ENCODE data around the gene CYP24A1. TPM values are rescaled to one million over a fixed set of nuclear protein-coding genes. Genes with fewer than 3 reads are reported as not detected.

Gene CYP24A1
- total and polyA plus RNA-seq, 2 donors (not counting 1 experiment from before 2014, with no cell fraction given), result not detected

DNA sequence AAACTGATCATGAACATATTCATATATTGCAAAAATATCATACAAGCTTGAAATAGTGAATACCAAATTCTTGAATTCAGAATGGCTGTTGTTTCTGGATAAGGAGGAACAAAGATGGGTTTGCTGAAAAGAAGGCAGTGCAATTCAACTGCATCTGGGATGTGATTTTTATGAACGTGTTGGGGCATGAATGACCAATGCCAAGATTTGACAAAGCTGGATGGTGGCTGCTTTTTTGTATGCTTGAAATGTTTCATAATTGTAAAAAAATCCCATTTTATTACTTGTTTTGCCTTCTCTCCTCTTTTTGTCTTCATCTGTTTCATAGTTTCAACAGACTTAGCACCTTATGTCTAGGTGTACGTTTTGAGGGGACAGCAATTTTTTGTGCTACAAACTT is 66.6 kb downstream of the CYP24A1 start:
- Histone ChIP-seq H3K27ac (ENCODE audit: low read length in 2 of 2) (no peak overlapping the region), H2AFZ (ENCODE audit: insufficient read depth, low read depth, low read length, poor library complexity, severe bottlenecking) (no peak overlapping the region)
- no peak for ATAC-seq (ENCODE audit: low read depth)

DNA sequence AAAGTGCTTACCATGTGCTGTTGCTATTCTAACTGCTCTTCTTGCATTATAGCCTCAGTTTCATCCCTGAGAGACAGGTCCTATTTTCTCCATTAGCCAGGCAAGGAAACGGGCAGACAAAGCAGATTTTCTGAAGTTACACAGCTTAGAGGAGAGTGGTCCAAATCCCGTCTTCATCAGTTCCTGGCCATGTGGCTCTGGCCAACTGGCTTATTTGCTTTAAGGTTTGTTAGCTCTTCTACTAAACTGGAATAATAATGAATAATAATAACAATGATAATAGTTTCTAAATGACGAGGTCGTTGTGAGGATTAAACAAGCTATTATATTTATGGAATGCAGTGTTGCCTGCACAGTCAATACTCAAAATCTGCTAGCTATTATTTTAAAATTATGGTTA is 67.6 kb downstream of the CYP24A1 start:
- Histone ChIP-seq H3K27ac (ENCODE audit: low read length in 2 of 2) (no peak overlapping the region), H3K27me3 (replicated peaks in 1 of 4; ENCODE audit: control extremely low read depth in 1 of 4, control insufficient read depth in 3 of 4, insufficient read depth in 4 of 4, low read length in 3 of 4) (peaks cover 0 to 6% (median 0%) of the 10 kb centered on the region in 4 experiments), H3K36me3 (replicated peaks in 1 of 2; ENCODE audit: control extremely low read depth in 1 of 2, control insufficient read depth in 1 of 2, extremely low read depth in 1 of 2, insufficient read depth in 2 of 2, low read length in 1 of 2) (no peaks in the 10 kb centered on the region), H2AFZ (ENCODE audit: insufficient read depth, low read depth, low read length, poor library complexity, severe bottlenecking) (no peak overlapping the region), H3K9ac (ENCODE audit: low read length) (no peak overlapping the region), H4K20me1 (ENCODE audit: control insufficient read depth, insufficient read depth, low read length, poor library complexity, severe bottlenecking) (no peaks in the 10 kb centered on the region), H3K4me1 (ENCODE audit: control insufficient read depth in 2 of 2, insufficient read depth in 2 of 2, low read length in 2 of 2) (no peaks in the 10 kb centered on the region), H3K79me2 (ENCODE audit: control insufficient read depth, insufficient read depth, low read length) (no peaks in the 10 kb centered on the region), H3K4me3 (ENCODE audit: control extremely low read depth in 1 of 5, extremely low read depth in 1 of 5, insufficient read depth in 1 of 5, low read depth in 2 of 5, low read length in 4 of 5) (no peak overlapping the region), H3K9me3 (ENCODE audit: control extremely low read depth in 1 of 3, control insufficient read depth in 2 of 3, insufficient read depth in 1 of 3, low read length in 2 of 3) (peaks cover 0 to 1% (median 0%) of the 10 kb centered on the region in 3 donors), H3K4me2 (replicated peaks; ENCODE audit: low read depth, low read length, poor library complexity, severe bottlenecking) (no peak overlapping the region)
- Mint-ChIP-seq H3K27me3 (peaks cover 25% of the 10 kb centered on the region), H3K4me3 (no peak overlapping the region), H3K4me1 (peaks cover 1% of the 10 kb centered on the region), H3K9me3 (ENCODE audit: insufficient read depth) (no peaks in the 10 kb centered on the region), H3K27ac (no peak overlapping the region)
- intact Hi-C loops (cut with micrococcal nuclease), result no loop called here
- ChIA-PET CTCF (interaction anchor here (0.6 to 2.2 kb wide), 7 partner anchors 9 to 93 kb away, joined by 3 to 5 read pairs (median 3); no protein-coding TSS in a partner anchor), POLR2A (no interaction called here)
- TF ChIP-seq EZH2 (IDR thresholded peaks at IDR 0.05; ENCODE audit: borderline replicate concordance, insufficient read depth, low read depth, low read length, poor library complexity, severe bottlenecking), result no peak
- no peak for DNase-seq
- WGBS (ENCODE audit: insufficient coverage), result no CpG with 5 or more reads among the region's 4 CpGs
- no peak for ATAC-seq (ENCODE audit: low read depth)

More for the DNA sequence above, 66.6 kb downstream of the CYP24A1 start:
- H3K4me1 Mint-ChIP-seq, result peaks cover 1% of the 10 kb centered on the region
- H3K27me3 Mint-ChIP-seq, result peaks cover 30% of the 10 kb centered on the region
- ChIA-PET POLR2A (no interaction called here), CTCF (interaction anchor here (1.4 to 2.2 kb wide), 3 partner anchors 10 to 30 kb away, joined by 3 to 5 read pairs (median 4); no protein-coding TSS in a partner anchor)
- intact Hi-C loops (cut with micrococcal nuclease), result no loop called here
- whole genome bisulfite sequencing (ENCODE audit: insufficient coverage), result 80% methylated on average over 1 of the region's 2 CpGs
- no peak overlapping the region for H3K9ac ChIP-seq (ENCODE audit: low read length)
- no peak overlapping the region for H3K4me2 ChIP-seq (replicated peaks; ENCODE audit: low read depth, low read length, poor library complexity, severe bottlenecking)
- peaks cover 0 to 4% (median 0%) of the 10 kb centered on the region in 3 donors for H3K9me3 ChIP-seq (ENCODE audit: control extremely low read depth in 1 of 3, control insufficient read depth in 2 of 3, insufficient read depth in 1 of 3, low read length in 2 of 3)
- no peak overlapping the region for H3K4me3 Mint-ChIP-seq
- no peaks in the 10 kb centered on the region for H3K36me3 ChIP-seq (replicated peaks in 1 of 2; ENCODE audit: control extremely low read depth in 1 of 2, control insufficient read depth in 1 of 2, extremely low read depth in 1 of 2, insufficient read depth in 2 of 2, low read length in 1 of 2)
- H3K27me3 ChIP-seq (replicated peaks in 1 of 4; ENCODE audit: control extremely low read depth in 1 of 4, control insufficient read depth in 3 of 4, insufficient read depth in 4 of 4, low read length in 3 of 4), result peaks cover 0 to 6% (median 0%) of the 10 kb centered on the region in 4 experiments
- H3K4me3 ChIP-seq (ENCODE audit: control extremely low read depth in 1 of 5, extremely low read depth in 1 of 5, insufficient read depth in 1 of 5, low read depth in 2 of 5, low read length in 4 of 5), result no peak overlapping the region
- TF ChIP-seq EZH2 (IDR thresholded peaks at IDR 0.05; ENCODE audit: borderline replicate concordance, insufficient read depth, low read depth, low read length, poor library complexity, severe bottlenecking), result no peak
- TF ChIP-seq, protein P1, sequence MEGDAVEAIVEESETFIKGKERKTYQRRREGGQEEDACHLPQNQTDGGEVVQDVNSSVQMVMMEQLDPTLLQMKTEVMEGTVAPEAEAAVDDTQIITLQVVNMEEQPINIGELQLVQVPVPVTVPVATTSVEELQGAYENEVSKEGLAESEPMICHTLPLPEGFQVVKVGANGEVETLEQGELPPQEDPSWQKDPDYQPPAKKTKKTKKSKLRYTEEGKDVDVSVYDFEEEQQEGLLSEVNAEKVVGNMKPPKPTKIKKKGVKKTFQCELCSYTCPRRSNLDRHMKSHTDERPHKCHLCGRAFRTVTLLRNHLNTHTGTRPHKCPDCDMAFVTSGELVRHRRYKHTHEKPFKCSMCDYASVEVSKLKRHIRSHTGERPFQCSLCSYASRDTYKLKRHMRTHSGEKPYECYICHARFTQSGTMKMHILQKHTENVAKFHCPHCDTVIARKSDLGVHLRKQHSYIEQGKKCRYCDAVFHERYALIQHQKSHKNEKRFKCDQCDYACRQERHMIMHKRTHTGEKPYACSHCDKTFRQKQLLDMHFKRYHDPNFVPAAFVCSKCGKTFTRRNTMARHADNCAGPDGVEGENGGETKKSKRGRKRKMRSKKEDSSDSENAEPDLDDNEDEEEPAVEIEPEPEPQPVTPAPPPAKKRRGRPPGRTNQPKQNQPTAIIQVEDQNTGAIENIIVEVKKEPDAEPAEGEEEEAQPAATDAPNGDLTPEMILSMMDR (IDR thresholded peaks at IDR 0.05), result no peak
- no peak overlapping the region for H3K27ac Mint-ChIP-seq
- no peaks in the 10 kb centered on the region for H3K4me1 ChIP-seq (ENCODE audit: control insufficient read depth in 2 of 2, insufficient read depth in 2 of 2, low read length in 2 of 2)
- H4K20me1 ChIP-seq (ENCODE audit: control insufficient read depth, insufficient read depth, low read length, poor library complexity, severe bottlenecking), result no peaks in the 10 kb centered on the region
- DNase-seq, result no peak
- H3K9me3 Mint-ChIP-seq (ENCODE audit: insufficient read depth), result peaks cover 5% of the 10 kb centered on the region
- no peaks in the 10 kb centered on the region for H3K79me2 ChIP-seq (ENCODE audit: control insufficient read depth, insufficient read depth, low read length)

All from B cell (primary cell).